Lower leg skin (tissue), 4 donors: ENCODE results near the gene ETV2. TPM values are rescaled to one million over a fixed set of nuclear protein-coding genes. Genes with fewer than 3 reads are reported as not detected.

Experiments used
- DNase-seq, 2 donors: peaks; one replicate each; pipeline ENCODE4 v3.0.0-alpha.2; 2019; ENCODE audit warnings: low spot score in 2 of 2
- H3K4me3 ChIP-seq: fragments of 200-600 bp; sonication (generic); 2 replicates; pipeline ENCODE4 v1.5.1; 2017; ENCODE audit warnings: mild to moderate bottlenecking, low read depth; ENCODE audit not compliant: poor library complexity, severe bottlenecking
- POLR2A ChIP-seq, 2 donors: fragments of 450-650 bp; IDR thresholded peaks; one replicate each; pipeline ENCODE4 v1.6.1; 2016 to 2017; ENCODE audit warnings: antibody characterized with exemption in 2 of 2, mild to moderate bottlenecking in 1 of 2, moderate library complexity in 1 of 2
- WGBS, 2 donors: methylation state at CpG; one replicate each; pipeline ENCODE4 v1.1.5; 2018; 5-methylcytosine and 5-hydroxymethylcytosine counted together
- intact Hi-C: fragments of 100-400 bp; cut with DNase I; formaldehyde crosslinking; loops from one replicate; pipeline ENCODE4 v1.15.0; 2023; ENCODE audit warnings: low total_unique reads
- total RNA-seq, 4 donors: library from RNA; depleted of rRNA; stranded (reverse); fragments of >200 nt; gene quantifications; one replicate each; pipeline ENCODE4 v1.1.0, GENCODE V29; 2016
- TF ChIP-seq, protein P1 (sequence below), 3 donors: fragments of 450-650 bp; IDR thresholded peaks; one replicate each; pipeline ENCODE4 v1.5.1; 2016; ENCODE audit warnings: antibody characterized with exemption in 3 of 3, mild to moderate bottlenecking in 3 of 3, moderate library complexity in 2 of 3

ETV2 gene
- total RNA-seq, 4 donors from 2014 or later: 1.2 to 1.8 (median 1.6) TPM; not detected in 1

DNA sequence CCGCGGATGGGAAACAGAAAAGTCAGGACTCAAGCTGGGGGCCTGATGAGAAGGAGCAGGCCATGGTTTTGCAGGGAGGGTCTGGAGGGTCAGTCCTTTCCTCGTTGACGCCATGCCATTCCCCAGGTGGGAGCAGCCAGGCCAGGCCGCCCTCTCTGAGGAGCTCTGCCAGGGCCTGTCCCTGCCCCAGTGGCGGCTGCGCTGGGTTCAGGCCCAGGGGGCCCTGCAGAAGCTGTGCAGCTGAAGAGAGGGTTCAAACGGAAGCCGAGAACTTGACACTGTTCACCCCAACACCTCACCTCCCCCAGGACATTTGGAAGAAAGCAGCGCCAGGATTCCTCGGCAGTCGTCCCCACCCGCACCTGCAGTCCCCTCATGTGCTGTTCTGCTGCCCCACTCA is 18.8 kb upstream of the ETV2 start:
- TF ChIP-seq POLR2A (IDR thresholded peaks at IDR 0.05): no peak
- TF ChIP-seq, protein P1, sequence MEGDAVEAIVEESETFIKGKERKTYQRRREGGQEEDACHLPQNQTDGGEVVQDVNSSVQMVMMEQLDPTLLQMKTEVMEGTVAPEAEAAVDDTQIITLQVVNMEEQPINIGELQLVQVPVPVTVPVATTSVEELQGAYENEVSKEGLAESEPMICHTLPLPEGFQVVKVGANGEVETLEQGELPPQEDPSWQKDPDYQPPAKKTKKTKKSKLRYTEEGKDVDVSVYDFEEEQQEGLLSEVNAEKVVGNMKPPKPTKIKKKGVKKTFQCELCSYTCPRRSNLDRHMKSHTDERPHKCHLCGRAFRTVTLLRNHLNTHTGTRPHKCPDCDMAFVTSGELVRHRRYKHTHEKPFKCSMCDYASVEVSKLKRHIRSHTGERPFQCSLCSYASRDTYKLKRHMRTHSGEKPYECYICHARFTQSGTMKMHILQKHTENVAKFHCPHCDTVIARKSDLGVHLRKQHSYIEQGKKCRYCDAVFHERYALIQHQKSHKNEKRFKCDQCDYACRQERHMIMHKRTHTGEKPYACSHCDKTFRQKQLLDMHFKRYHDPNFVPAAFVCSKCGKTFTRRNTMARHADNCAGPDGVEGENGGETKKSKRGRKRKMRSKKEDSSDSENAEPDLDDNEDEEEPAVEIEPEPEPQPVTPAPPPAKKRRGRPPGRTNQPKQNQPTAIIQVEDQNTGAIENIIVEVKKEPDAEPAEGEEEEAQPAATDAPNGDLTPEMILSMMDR (IDR thresholded peaks at IDR 0.05): no peak

DNA sequence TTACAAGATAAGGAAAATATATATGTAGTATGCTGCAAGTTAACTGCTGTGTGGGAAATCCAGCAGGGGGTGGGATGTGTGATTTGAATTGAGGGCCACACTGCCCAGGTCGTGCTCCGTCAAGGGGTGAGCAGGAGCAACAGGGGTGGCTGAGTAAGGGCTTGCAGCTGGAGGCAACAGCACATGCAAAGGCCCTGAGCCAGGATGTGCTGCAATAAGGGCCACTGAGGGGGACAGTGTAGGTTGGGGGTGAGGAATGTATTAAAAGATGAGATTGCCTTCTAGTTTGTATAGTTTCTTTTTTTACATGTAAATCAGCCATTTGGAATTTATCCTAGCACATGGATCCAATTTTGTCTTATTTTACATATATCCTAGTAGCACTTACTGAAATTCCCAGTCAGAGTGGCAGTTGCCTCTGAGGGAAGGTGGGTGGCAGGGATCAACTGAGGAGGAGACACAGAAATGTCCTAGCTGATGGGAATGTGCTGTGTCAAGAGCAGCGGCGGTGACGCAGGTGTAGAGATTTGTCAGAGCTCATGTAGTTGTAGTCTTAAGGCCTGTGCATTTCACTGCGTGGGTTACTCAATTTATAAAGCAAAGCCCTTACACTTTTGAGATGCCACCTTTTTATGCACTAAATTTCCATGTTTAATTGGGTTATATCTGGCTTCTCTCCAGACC is 18.1 kb upstream of the ETV2 start:
- intact Hi-C loops: no loop called here
- WGBS, 2 donors: 87% methylated on average over 6 of the region's 6 CpGs
- DNase-seq: no peak
- H3K4me3 ChIP-seq: no peak overlapping the region
- TF ChIP-seq POLR2A (IDR thresholded peaks at IDR 0.05): no peak
- TF ChIP-seq, protein P1 (IDR thresholded peaks at IDR 0.05): no peak

More for the DNA sequence above, 18.8 kb upstream of the ETV2 start:
- no peak for DNase-seq
- no peak overlapping the region for H3K4me3 ChIP-seq
- intact Hi-C loops: no loop called here
- 84 to 85% methylated on average over 11 to 13 of the region's 13 CpGs for WGBS, 2 donors

DNA sequence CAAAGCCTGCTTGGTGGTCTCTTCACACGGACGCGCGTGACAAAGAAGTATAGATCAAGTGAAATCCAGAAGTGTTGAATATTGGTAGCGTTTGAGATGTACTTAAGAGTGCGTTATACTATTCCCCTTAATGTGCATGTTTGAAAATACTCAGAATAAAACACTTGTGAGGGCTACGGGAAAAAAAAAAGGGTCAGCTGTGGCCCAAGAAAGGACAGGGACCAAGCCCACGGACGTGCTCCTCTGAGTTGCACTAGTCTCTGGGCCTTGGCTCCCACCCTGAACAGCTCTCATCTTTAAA is 13.3 kb upstream of the ETV2 start:
- no peak for DNase-seq
- WGBS, 2 donors: 9 to 13% methylated on average over 9 of the region's 9 CpGs
- H3K4me3 ChIP-seq: peak overlapping the region; percentile 33
- intact Hi-C loops: no loop called here
- TF ChIP-seq POLR2A (IDR thresholded peaks at IDR 0.05): no peak

DNA sequence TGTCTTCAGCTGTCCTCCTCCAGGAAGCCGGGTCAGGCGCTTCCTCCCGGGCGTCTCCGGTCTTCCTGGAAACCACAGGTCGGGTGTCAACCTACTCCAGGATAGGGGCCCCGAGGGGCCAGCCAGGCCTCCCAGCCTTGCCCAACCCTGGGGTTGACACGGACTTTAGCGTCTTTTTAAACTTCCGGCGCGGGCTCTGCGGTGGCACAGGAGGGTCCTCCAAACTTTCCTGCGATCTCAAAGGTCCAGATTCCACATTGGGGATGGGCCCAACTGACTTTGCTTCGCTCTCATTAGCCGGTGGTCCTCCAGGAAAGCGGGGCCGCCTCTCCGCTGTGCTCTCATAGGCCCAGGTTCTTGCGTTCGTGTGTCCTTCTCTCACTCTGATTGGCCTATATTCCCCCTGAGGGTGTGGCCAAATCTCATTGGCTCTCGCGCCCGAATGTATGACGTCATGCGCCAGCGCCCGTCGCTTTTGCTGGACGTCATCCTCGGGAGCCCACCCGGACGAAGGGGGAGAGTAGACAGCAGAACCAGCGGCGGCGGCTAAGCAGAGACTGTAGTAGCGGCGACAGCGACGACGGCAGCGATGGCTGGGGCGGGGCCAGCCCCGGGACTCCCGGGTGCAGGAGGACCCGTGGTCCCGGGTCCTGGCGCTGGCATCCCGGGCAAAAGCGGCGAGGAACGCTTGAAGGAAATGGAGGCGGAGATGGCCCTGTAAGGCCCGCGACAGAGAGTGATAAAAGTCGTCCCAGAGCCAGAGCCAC is 12.8 kb upstream of the ETV2 start, which contains the start of gene RBM42:
Gene RBM42, plus strand, starts transcription at position 472 of the 767 bp plus-strand sequence. Its CDS starts 118 bp downstream, at position 590.
- TF ChIP-seq POLR2A (IDR thresholded peaks at IDR 0.05): peak in 1 of 2 donors; percentile 65
- TF ChIP-seq, protein P1 (IDR thresholded peaks at IDR 0.05): peak in 1 of 3 donors; percentile 41
- peak within 1 kb of the TSS; percentile 96 for H3K4me3 ChIP-seq
- 0 to 1% methylated on average over 48 to 50 of the region's 56 CpGs for WGBS, 2 donors
- DNase-seq: peak; percentile 98 to 99
- intact Hi-C loops: no loop called here

DNA sequence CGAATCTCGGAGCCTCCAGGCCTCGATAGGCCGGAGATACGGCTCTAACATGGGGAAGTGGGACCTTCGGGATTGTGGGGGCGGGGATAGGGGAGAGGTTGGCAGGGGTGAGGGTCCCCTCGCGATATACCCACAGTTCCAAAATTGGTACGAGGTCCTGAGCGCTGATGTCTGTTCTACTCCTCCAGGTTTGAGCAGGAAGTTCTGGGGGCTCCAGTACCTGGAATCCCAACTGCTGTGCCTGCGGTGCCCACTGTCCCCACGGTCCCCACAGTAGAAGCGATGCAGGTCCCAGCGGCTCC is 12.3 kb upstream of the ETV2 start:
- intact Hi-C loops: no loop called here
- peak overlapping the region; percentile 96 for H3K4me3 ChIP-seq
- no peak for TF ChIP-seq POLR2A (IDR thresholded peaks at IDR 0.05)
- TF ChIP-seq, protein P1 (IDR thresholded peaks at IDR 0.05): no peak
- 5 to 6% methylated on average over 15 of the region's 15 CpGs for WGBS, 2 donors
- no peak for DNase-seq

DNA sequence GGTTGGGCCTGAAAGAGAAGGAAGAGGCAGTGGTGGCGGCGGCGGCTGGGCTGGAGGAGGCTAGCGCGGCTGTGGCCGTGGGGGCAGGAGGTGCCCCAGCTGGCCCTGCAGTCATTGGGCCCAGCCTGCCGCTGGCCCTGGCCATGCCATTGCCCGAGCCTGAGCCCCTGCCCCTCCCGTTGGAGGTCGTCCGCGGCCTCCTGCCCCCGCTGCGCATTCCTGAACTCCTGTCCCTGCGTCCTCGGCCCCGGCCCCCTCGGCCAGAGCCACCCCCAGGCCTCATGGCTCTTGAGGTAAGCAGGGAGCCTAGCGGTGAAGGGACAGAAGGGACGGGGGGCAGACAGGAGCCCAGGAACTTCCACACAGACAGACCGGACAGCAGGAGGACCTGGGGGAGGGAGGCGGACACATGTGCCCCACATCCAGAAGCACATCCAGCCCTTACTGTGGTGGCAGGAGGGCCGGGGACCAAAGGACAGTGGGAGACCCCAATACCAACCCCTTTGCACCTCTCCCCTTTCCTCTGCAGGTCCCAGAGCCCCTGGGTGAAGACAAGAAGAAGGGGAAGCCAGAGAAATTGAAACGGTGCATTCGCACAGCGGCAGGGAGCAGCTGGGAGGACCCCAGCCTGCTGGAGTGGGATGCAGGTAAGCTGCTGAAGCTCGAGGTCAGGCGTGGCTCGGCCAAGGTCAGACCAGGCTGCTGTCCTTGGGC is 7.7 kb upstream of the ETV2 start:
- intact Hi-C loops: no loop called here

More for the DNA sequence above, 7.7 kb upstream of the ETV2 start:
- H3K4me3 ChIP-seq: no peak overlapping the region
- 90 to 92% methylated on average over 23 to 29 of the region's 29 CpGs for WGBS, 2 donors
- no peak for DNase-seq
- TF ChIP-seq, protein P1 (IDR thresholded peaks at IDR 0.05): no peak
- TF ChIP-seq POLR2A (IDR thresholded peaks at IDR 0.05): no peak
